Calu3 (cell line): ENCODE measurements around the gene BICD2. TPM values are rescaled to one million over a fixed set of nuclear protein-coding genes. Genes with fewer than 3 reads are reported as not detected.

Experiments
- BruUV-seq: library from RNA; stranded (reverse); fragments of 400-500 nt; replicated peaks from 2 replicates; lab custom pipeline; 2021; lab: Mats Ljungman, UMichigan
- CTCF ChIA-PET: fragments of 300-600 bp; sonication (Branson Sonifier 250); formaldehyde crosslinking; loops from one replicate; lab custom pipeline; 2022; ENCODE audit warnings: antibody characterized with exemption; lab: Charles Lee
- DNase-seq: peaks from one replicate; pipeline ENCODE4 v3.0.0; 2022
- H3K27ac Mint-ChIP-seq: one replicate; pipeline ENCODE4 v1.8.0; 2022; ENCODE audit warnings: mixed read lengths; ENCODE audit not compliant: unreplicated experiment
- H3K27me3 Mint-ChIP-seq: one replicate; pipeline ENCODE4 v1.8.0; 2022; ENCODE audit warnings: mixed read lengths; ENCODE audit not compliant: unreplicated experiment
- H3K36me3 Mint-ChIP-seq: one replicate; pipeline ENCODE4 v1.8.0; 2022; ENCODE audit warnings: mild to moderate bottlenecking, moderate library complexity, mixed read lengths; ENCODE audit not compliant: insufficient read depth, unreplicated experiment
- H3K4me1 Mint-ChIP-seq: one replicate; pipeline ENCODE4 v1.8.0; 2022; ENCODE audit warnings: mild to moderate bottlenecking, low read depth, mixed read lengths; ENCODE audit not compliant: unreplicated experiment
- H3K4me3 Mint-ChIP-seq: one replicate; pipeline ENCODE4 v1.8.0; 2022; ENCODE audit warnings: mild to moderate bottlenecking, low read depth, moderate library complexity, mixed read lengths; ENCODE audit not compliant: unreplicated experiment
- H3K9me3 Mint-ChIP-seq: one replicate; pipeline ENCODE4 v1.8.0; 2022; ENCODE audit warnings: low read depth, mixed read lengths; ENCODE audit not compliant: unreplicated experiment
- CTCF ChIP-seq: fragments of 200-600 bp; IDR thresholded peaks from one replicate; pipeline ENCODE4 v1.8.0; 2022; ENCODE audit warnings: antibody characterized with exemption; ENCODE audit not compliant: unreplicated experiment
- intact Hi-C: fragments of 100-400 bp; cut with micrococcal nuclease; formaldehyde crosslinking; loops from one replicate; pipeline ENCODE4 v1.10.0; 2022; ENCODE audit not compliant: unreplicated experiment
- total RNA-seq: library from RNA; stranded (reverse); gene quantifications from 2 replicates; pipeline ENCODE4 v1.2.3, GENCODE V29; 2022

The BICD2 gene
- total RNA-seq, 1 experiment from 2014 or later = 21.9 TPM

DNA sequence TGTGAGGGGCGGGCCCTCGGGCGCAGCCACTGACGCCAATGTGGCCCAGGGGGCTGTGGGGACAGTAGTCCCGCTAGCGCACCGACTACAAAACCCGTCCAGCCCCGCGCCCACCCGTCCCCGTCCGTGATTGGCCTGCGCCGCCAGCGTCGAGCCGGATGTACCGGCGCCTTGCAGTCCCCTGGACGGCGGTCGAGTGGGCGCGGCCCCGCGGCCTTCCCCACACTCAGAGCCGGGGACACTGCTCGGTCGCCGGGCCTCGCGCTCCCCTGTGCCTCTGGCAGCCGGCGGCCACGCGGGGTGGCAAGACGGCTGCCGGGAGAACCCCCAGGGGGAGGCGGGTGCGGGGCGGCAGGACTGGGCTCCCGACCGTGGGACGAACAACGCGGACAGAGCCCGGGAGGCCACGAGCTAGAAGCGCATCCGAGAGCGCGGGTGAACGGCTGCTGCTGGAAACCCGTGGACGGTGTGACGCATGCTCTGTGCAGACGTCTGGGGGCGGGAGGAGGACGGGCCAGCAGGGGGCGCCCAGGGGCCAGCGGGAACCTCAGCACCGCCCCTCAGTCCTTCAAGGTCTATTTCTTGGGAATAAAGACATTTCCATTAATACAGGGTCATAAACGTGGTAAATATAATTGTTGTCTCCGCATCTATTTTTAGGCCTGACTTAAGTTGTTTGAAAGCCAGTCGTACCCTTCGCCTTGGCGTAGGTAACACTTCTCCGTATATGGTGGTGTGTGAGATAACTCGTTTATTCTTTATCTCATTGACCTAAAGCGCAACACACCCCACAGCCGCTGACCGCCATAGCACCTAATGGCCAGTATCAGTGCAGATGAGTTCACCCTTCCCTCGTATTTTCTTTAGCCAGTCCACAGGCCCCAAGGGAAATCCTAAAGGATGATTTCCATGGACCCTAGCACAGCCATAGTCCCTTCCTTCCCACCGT is 629 bp upstream of the BICD2 start:
- H3K4me3 Mint-ChIP-seq = peak overlapping the region; percentile 91
- peak; percentile 82 for TF ChIP-seq CTCF
- intact Hi-C loops = no loop called here
- H3K36me3 Mint-ChIP-seq = peaks cover 43% of the 10 kb centered on the region
- H3K4me1 Mint-ChIP-seq = peaks cover 22% of the 10 kb centered on the region
- peak; percentile 96 for DNase-seq
- no peaks in the 10 kb centered on the region for H3K9me3 Mint-ChIP-seq
- peaks cover 14% of the 10 kb centered on the region for H3K27me3 Mint-ChIP-seq
- peak overlapping the region; percentile 51 for H3K27ac Mint-ChIP-seq
- TSS peak; percentile 92 for BruUV-seq
- CTCF ChIA-PET = interaction anchor here (0.5 to 1.0 kb wide), 3 partner anchors 18 to 1493 kb away, joined by 3 to 6 read pairs (median 4); partner anchors contain the start of gene ZNF169

GRCh38 chr9:92763721-92764380 is 782 bp downstream of the BICD2 start:
- peak overlapping the region; percentile 36 for H3K27ac Mint-ChIP-seq
- no peak for DNase-seq
- peak overlapping the region; percentile 91 for H3K4me3 Mint-ChIP-seq
- H3K27me3 Mint-ChIP-seq = peaks cover 11% of the 10 kb centered on the region
- BruUV-seq = no TSS peak
- H3K36me3 Mint-ChIP-seq = peaks cover 43% of the 10 kb centered on the region
- no peaks in the 10 kb centered on the region for H3K9me3 Mint-ChIP-seq
- CTCF ChIA-PET = no interaction called here
- TF ChIP-seq CTCF = no peak
- intact Hi-C loops = no loop called here
- peaks cover 22% of the 10 kb centered on the region for H3K4me1 Mint-ChIP-seq

DNA sequence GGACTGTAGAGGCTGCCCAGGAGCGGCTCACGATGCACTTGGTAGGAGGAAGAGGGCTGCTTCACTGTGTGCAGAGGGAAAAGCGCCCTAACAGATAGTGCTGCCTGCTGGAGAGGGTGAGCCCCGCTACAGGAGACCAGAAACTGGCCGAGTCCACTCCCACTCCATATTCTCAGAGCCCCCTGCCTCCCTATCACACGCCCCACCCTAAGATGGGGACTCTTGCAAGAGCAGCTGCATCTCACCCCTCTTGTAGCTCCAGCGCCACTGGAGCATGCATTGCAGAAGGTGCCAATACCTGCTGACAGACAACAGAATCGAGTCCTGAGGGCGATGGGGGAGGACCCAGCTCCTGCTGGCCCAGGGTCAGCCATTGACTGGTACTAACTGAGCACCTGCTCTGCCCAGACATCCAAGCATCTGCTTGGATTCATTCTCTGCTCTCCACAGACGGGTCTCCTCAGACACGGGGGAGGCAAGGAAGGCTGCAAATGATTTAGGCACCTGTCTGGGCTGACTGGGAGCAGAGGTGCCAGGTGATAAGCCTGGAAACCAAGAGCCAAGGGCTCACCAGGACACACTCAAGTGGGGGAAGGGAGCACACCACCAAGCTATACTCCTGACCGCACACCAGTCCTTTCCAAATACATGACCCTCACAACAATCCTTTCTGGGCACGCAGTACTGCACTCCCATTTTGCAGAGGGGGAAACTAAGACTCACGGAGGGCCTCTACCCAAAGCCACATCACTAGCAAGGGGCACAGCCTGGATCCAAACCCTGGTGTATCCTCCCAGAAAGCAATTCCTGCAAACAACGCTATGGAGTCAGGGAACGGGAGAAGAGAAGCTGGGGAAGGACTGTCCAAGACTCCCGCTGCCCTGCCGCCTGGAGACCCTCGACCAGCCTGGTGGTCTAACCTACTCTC is 1.6 kb downstream of the BICD2 start:
- no peak for DNase-seq
- H3K9me3 Mint-ChIP-seq = no peaks in the 10 kb centered on the region
- BruUV-seq = no TSS peak
- no peak for TF ChIP-seq CTCF
- CTCF ChIA-PET = no interaction called here
- peak overlapping the region; percentile 36 for H3K27ac Mint-ChIP-seq
- peaks cover 43% of the 10 kb centered on the region for H3K36me3 Mint-ChIP-seq
- H3K4me1 Mint-ChIP-seq = peaks cover 22% of the 10 kb centered on the region
- intact Hi-C loops = no loop called here
- peaks cover 3% of the 10 kb centered on the region for H3K27me3 Mint-ChIP-seq
- H3K4me3 Mint-ChIP-seq = peak overlapping the region; percentile 91

DNA sequence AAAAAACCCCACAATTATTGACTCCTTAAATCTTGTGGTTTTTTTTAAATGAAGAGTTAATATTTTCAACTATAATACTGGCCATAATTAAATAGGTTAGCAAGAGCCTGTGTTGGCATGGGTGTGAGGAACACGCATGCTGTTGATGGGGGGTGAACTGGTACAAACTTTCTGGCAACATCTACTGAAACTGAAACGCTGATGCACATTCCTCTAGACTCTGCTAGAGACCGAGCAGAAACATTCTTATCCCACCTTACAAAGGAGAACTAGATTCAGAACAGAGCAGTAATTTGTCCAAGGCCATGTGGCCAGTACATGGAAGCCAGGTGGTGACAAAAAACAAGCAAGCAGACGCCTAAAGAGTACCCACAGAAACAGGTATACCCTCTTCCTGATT is 2.4 kb downstream of the BICD2 start:
- intact Hi-C loops = no loop called here
- TSS peak; percentile 34 for BruUV-seq
- DNase-seq = no peak
- H3K27ac Mint-ChIP-seq = no peak overlapping the region
- peaks cover 43% of the 10 kb centered on the region for H3K36me3 Mint-ChIP-seq
- H3K9me3 Mint-ChIP-seq = no peaks in the 10 kb centered on the region
- TF ChIP-seq CTCF = no peak
- no peaks in the 10 kb centered on the region for H3K27me3 Mint-ChIP-seq
- H3K4me3 Mint-ChIP-seq = peak overlapping the region; percentile 91
- CTCF ChIA-PET = no interaction called here
- H3K4me1 Mint-ChIP-seq = peaks cover 22% of the 10 kb centered on the region
